Neuronal stem cell (in vitro differentiated cells): ENCODE data around the gene ADM.
A peak's percentile ranks its signal among the peaks of the same experiment; 100 is the strongest.

Experiments
- DNase-seq: peaks from one replicate; pipeline ENCODE4 v3.0.0-alpha.2; 2013; ENCODE audit warnings: low spot score
- H2AFZ ChIP-seq: one replicate; pipeline ENCODE4 v1.6.1; 2013; ENCODE audit warnings: mild to moderate bottlenecking, low read length, inconsistent platforms
- H2AK5ac ChIP-seq: 2 replicates; pipeline ENCODE4 v1.6.1; 2013; ENCODE audit warnings: low read depth, mild to moderate bottlenecking, inconsistent platforms, low read length, moderate library complexity, mixed read lengths
- H2BK120ac ChIP-seq: 2 replicates; pipeline ENCODE4 v1.6.1; 2013; ENCODE audit warnings: low read depth, mild to moderate bottlenecking, inconsistent platforms, low read length, moderate library complexity, mixed read lengths
- H2BK12ac ChIP-seq: one replicate; pipeline ENCODE4 v1.6.1; 2013; ENCODE audit warnings: low read length, inconsistent platforms
- H2BK15ac ChIP-seq: 2 replicates; pipeline ENCODE4 v1.6.1; 2013; ENCODE audit warnings: mild to moderate bottlenecking, low read length, inconsistent platforms, mixed read lengths
- H2BK5ac ChIP-seq: one replicate; pipeline ENCODE4 v1.6.1; 2013; ENCODE audit warnings: inconsistent platforms, mild to moderate bottlenecking, low read length, moderate library complexity
- H3K14ac ChIP-seq: one replicate; pipeline ENCODE4 v1.6.1; 2013; ENCODE audit warnings: low read length, inconsistent platforms
- H3K18ac ChIP-seq: 2 replicates; pipeline ENCODE4 v1.6.1; 2013; ENCODE audit warnings: low read length, inconsistent platforms
- H3K23ac ChIP-seq: 2 replicates; pipeline ENCODE4 v1.6.1; 2013; ENCODE audit warnings: low read depth, mild to moderate bottlenecking, mixed read lengths, low read length, inconsistent platforms; ENCODE audit not compliant: poor library complexity
- H3K27ac ChIP-seq: replicated peaks from 3 replicates; pipeline ENCODE4 v1.5.1; 2013; ENCODE audit warnings: low read length, inconsistent platforms
- H3K27me3 ChIP-seq, 3 experiments: 2 replicates each; pipeline ENCODE4 v1.6.1; 2013; ENCODE audit warnings: low read length in 3 of 3, mild to moderate bottlenecking in 2 of 3, inconsistent platforms in 1 of 3, low read depth in 1 of 3, mixed read lengths in 1 of 3, moderate library complexity in 1 of 3; ENCODE audit not compliant: control insufficient read depth in 3 of 3, insufficient read depth in 3 of 3
- H3K36me3 ChIP-seq, 2 donors: replicated peaks in 1 of 2; 2 replicates each; pipeline ENCODE4 v1.6.1; 2013; ENCODE audit warnings: low read length in 2 of 2; ENCODE audit not compliant: control insufficient read depth in 2 of 2, insufficient read depth in 2 of 2
- H3K4ac ChIP-seq: 2 replicates; pipeline ENCODE4 v1.6.1; 2013; ENCODE audit warnings: inconsistent platforms, mild to moderate bottlenecking, low read length, moderate library complexity
- H3K4me1 ChIP-seq, 2 donors: 1 replicate in 1 of 2; 2 replicates in 1 of 2; pipeline ENCODE4 v1.6.1; 2013; ENCODE audit warnings: low read length in 2 of 2, low read depth in 1 of 2; ENCODE audit not compliant: control insufficient read depth in 2 of 2, insufficient read depth in 1 of 2
- H3K4me2 ChIP-seq: one replicate; pipeline ENCODE4 v1.6.1; 2013; ENCODE audit warnings: mild to moderate bottlenecking, low read length, inconsistent platforms; ENCODE audit not compliant: insufficient read depth, poor library complexity, severe bottlenecking
- H3K4me3 ChIP-seq, 2 donors: 2 replicates each; pipeline ENCODE4 v1.5.1; 2013; ENCODE audit warnings: low read length in 2 of 2, mild to moderate bottlenecking in 2 of 2, inconsistent platforms in 1 of 2, moderate library complexity in 1 of 2
- H3K79me1 ChIP-seq: one replicate; pipeline ENCODE4 v1.6.1; 2013; ENCODE audit warnings: low read depth, mild to moderate bottlenecking, inconsistent platforms, low read length, moderate library complexity
- H3K9ac ChIP-seq: one replicate; pipeline ENCODE4 v1.6.1; 2013; ENCODE audit warnings: mild to moderate bottlenecking, low read depth, low read length, inconsistent platforms; ENCODE audit not compliant: poor library complexity
- H3K9me3 ChIP-seq, 2 donors: replicated peaks in 1 of 2; 2 replicates each; pipeline versions ENCODE3 to v1.6.1; 2013; ENCODE audit warnings: low read length in 2 of 2, mild to moderate bottlenecking in 2 of 2, inconsistent platforms in 1 of 2, low read depth in 1 of 2, mixed read lengths in 1 of 2, moderate library complexity in 1 of 2; ENCODE audit not compliant: control insufficient read depth in 2 of 2, insufficient read depth in 1 of 2
- H4K8ac ChIP-seq: one replicate; pipeline ENCODE4 v1.6.1; 2013; ENCODE audit warnings: low read depth, mild to moderate bottlenecking, inconsistent platforms, low read length, moderate library complexity
- H4K91ac ChIP-seq: one replicate; pipeline ENCODE4 v1.6.1; 2013; ENCODE audit warnings: low read length, low read depth, mild to moderate bottlenecking, inconsistent platforms; ENCODE audit not compliant: poor library complexity
- WGBS, 2 donors: extraction: QIAGEN DNeasy Blood & Tissue Kit; methylation state at CpG; one replicate each; pipeline ENCODE4 v1.1.7; 2013; ENCODE audit warnings: missing lambda C conversion rate in 2 of 2, mixed read lengths in 1 of 2; ENCODE audit not compliant: insufficient read length in 2 of 2, insufficient replicate concordance in 1 of 2; ENCODE audit errors: extremely low coverage in 2 of 2; 5-methylcytosine and 5-hydroxymethylcytosine counted together

The ADM gene

GRCh38 chr11:10303558-10304363 lies 1.1 kb upstream of the ADM start:
- Histone ChIP-seq H2BK5ac (no peak overlapping the region), H3K4me3 (peak overlapping the region; percentile 75 to 83), H3K9ac (no peak overlapping the region), H4K8ac (no peak overlapping the region), H3K23ac (peak overlapping the region; percentile 88), H2BK120ac (no peak overlapping the region), H3K36me3 (peaks cover 0 to 25% of the 10 kb centered on the region in 2 donors), H3K4ac (no peak overlapping the region), H3K79me1 (no peaks in the 10 kb centered on the region), H3K18ac (peak overlapping the region; percentile 84), H3K14ac (no peak overlapping the region), H2AK5ac (no peak overlapping the region), H2BK15ac (no peak overlapping the region), H3K9me3 (no peaks in the 10 kb centered on the region), H3K27me3 (peaks cover 0 to 64% (median 23%) of the 10 kb centered on the region in 3 experiments), H3K27ac (no peak overlapping the region), H3K4me2 (peak overlapping the region; percentile 95), H2BK12ac (no peak overlapping the region), H3K4me1 (peaks cover 9 to 14% of the 10 kb centered on the region in 2 donors), H4K91ac (no peak overlapping the region), H2AFZ (peak overlapping the region; percentile 97)
- no CpG with 5 or more reads among the region's 29 CpGs for WGBS, 2 donors
- no peak for DNase-seq

- Histone ChIP-seq H3K9me3 (peaks cover 0 to 4% of the 10 kb centered on the region in 2 donors), H4K91ac (no peak overlapping the region), H2BK120ac (peak overlapping the region; percentile 87), H3K4me3 (peak overlapping the region; percentile 78 to 83), H3K4me2 (peak overlapping the region; percentile 95), H3K14ac (peak overlapping the region; percentile 25), H3K27ac (no peak overlapping the region), H2BK15ac (peak overlapping the region; percentile 50), H4K8ac (no peak overlapping the region), H3K79me1 (no peaks in the 10 kb centered on the region), H2BK5ac (peak overlapping the region; percentile 69), H3K18ac (peak overlapping the region; percentile 92), H3K9ac (peak overlapping the region; percentile 85), H3K4me1 (peaks cover 12 to 16% of the 10 kb centered on the region in 2 donors), H3K36me3 (peaks cover 0 to 16% of the 10 kb centered on the region in 2 donors), H2BK12ac (peak overlapping the region; percentile 36), H2AFZ (peak overlapping the region; percentile 97), H3K23ac (peak overlapping the region; percentile 37), H2AK5ac (no peak overlapping the region), H3K27me3 (peaks cover 0 to 64% (median 23%) of the 10 kb centered on the region in 3 experiments), H3K4ac (no peak overlapping the region)
- WGBS, 2 donors = no CpG with 5 or more reads among the region's 51 CpGs
- DNase-seq = no peak
These were observed 540 bp downstream of the ADM start for GRCh38 chr11:10305262-10305963.

- Histone ChIP-seq H4K8ac (no peak overlapping the region), H3K4ac (no peak overlapping the region), H3K18ac (peak overlapping the region; percentile 92), H3K23ac (peak overlapping the region; percentile 35), H3K4me3 (peak overlapping the region; percentile 78 to 83), H2AFZ (peak overlapping the region; percentile 97), H3K4me2 (peak overlapping the region; percentile 95), H2BK12ac (peak overlapping the region; percentile 52), H3K9ac (peak overlapping the region; percentile 85), H3K4me1 (peaks cover 12 to 16% of the 10 kb centered on the region in 2 donors), H2BK5ac (peak overlapping the region; percentile 69), H3K79me1 (no peaks in the 10 kb centered on the region), H2BK120ac (peak overlapping the region; percentile 87), H3K27me3 (peaks cover 0 to 58% (median 23%) of the 10 kb centered on the region in 3 experiments), H2BK15ac (peak overlapping the region; percentile 50), H2AK5ac (no peak overlapping the region), H3K9me3 (peaks cover 0 to 4% of the 10 kb centered on the region in 2 donors), H3K27ac (no peak overlapping the region), H3K14ac (no peak overlapping the region), H3K36me3 (peaks cover 0 to 16% of the 10 kb centered on the region in 2 donors), H4K91ac (no peak overlapping the region)
- no peak for DNase-seq
- WGBS, 2 donors = no CpG with 5 or more reads among the region's 65 CpGs
These were observed 1.4 kb downstream of the ADM start for GRCh38 chr11:10305964-10306918.
